ENCODE data around the gene CNOT11. TPM values are rescaled to one million over a fixed set of nuclear protein-coding genes. Genes with fewer than 3 reads are reported as not detected.
"Not testable (repeated sequence)": the region's sequence is repeated elsewhere in the genome, so short reads cannot be mapped to it uniquely, and the experiment has no call there.

CNOT11 gene
- total RNA-seq, 1 donor from 2014 or later: 46.2 TPM

- intact Hi-C loops (cut with DNase I): no loop called here
- DNase-seq (ENCODE audit: low spot score): no peak
These were observed 52.3 kb downstream of the CNOT11 start for GRCh38 chr2:101305035-101305434.

GRCh38 chr2:101305492-101306078 lies 52.9 kb downstream of the CNOT11 start:
- intact Hi-C loops (cut with DNase I): no loop called here
- DNase-seq (ENCODE audit: low spot score): no peak

- intact Hi-C loops (cut with DNase I): no loop called here
- no peak for DNase-seq (ENCODE audit: low spot score)
These were observed 53.7 kb downstream of the CNOT11 start for GRCh38 chr2:101306410-101306809.

GRCh38 chr2:101307503-101307902 lies 54.8 kb downstream of the CNOT11 start:
- intact Hi-C loops (cut with DNase I): no loop called here
- no peak for DNase-seq (ENCODE audit: low spot score)

- intact Hi-C loops (cut with DNase I): no loop called here
- DNase-seq (ENCODE audit: low spot score): no peak
These were observed 55.3 kb downstream of the CNOT11 start for GRCh38 chr2:101307950-101308431.

GRCh38 chr2:101308432-101309210 lies 55.9 kb downstream of the CNOT11 start, which contains the start of gene RNF149:
Gene RNF149 (minus strand): TSS chr2:101308701. CDS start chr2:101308588, 113 bp downstream.
- intact Hi-C loops (cut with DNase I): no loop called here
- DNase-seq (ENCODE audit: low spot score): peak; percentile 98

- intact Hi-C loops (cut with DNase I): no loop called here
- no peak for DNase-seq (ENCODE audit: low spot score)
These were observed 57.6 kb downstream of the CNOT11 start for GRCh38 chr2:101310090-101310833.

GRCh38 chr2:101310834-101311695 lies 58.4 kb downstream of the CNOT11 start:
- intact Hi-C loops (cut with DNase I): no loop called here
- DNase-seq (ENCODE audit: low spot score): no peak

- no peak for DNase-seq (ENCODE audit: low spot score)
- intact Hi-C loops (cut with DNase I): no loop called here
These were observed 59.0 kb downstream of the CNOT11 start for GRCh38 chr2:101311696-101312017.

GRCh38 chr2:101316568-101316967 lies 63.9 kb downstream of the CNOT11 start:
- intact Hi-C loops (cut with DNase I); DNase-seq (ENCODE audit: low spot score): not testable (repeated sequence)

Small RNA genes lying within 50 kb of the gene (microRNA-seq; reads per million reads assigned to microRNA genes)
- not detected for gene MIR5696

Other genes starting within 250 kb of the CNOT11 start
- 52.3 TPM for gene TBC1D8, start 101.5 kb upstream of the CNOT11 start, total RNA-seq
- 22.1 TPM for gene RNF149, start 55.8 kb downstream of the CNOT11 start, total RNA-seq
- 0.81 TPM for gene CREG2, start 134.6 kb downstream of the CNOT11 start, total RNA-seq
- not detected for gene RFX8, start 222.2 kb downstream of the CNOT11 start, total RNA-seq

All from cardiac septum (tissue), 1 donor.